Cardiac fibroblast (primary cell): ENCODE data around the gene DOHH.

Experiments
- DNase-seq, 2 donors: peaks; one replicate each; pipeline versions ENCODE4 v3.0.0 to v3.0.0-alpha.2; 2010; ENCODE audit warnings: low read depth in 2 of 2
- H3K4me3 ChIP-seq, 2 donors: replicated peaks in 1 of 2; 1 replicate in 1 of 2; 2 replicates in 1 of 2; pipeline ENCODE4 v1.5.1; 2011; ENCODE audit warnings: low read depth in 2 of 2, low read length in 2 of 2, mild to moderate bottlenecking in 2 of 2, moderate library complexity in 1 of 2
- CTCF ChIP-seq: IDR thresholded peaks from one replicate; pipeline ENCODE4 v1.5.1; 2011; ENCODE audit warnings: low read depth, mild to moderate bottlenecking, low read length, inconsistent platforms

Gene DOHH

DNA sequence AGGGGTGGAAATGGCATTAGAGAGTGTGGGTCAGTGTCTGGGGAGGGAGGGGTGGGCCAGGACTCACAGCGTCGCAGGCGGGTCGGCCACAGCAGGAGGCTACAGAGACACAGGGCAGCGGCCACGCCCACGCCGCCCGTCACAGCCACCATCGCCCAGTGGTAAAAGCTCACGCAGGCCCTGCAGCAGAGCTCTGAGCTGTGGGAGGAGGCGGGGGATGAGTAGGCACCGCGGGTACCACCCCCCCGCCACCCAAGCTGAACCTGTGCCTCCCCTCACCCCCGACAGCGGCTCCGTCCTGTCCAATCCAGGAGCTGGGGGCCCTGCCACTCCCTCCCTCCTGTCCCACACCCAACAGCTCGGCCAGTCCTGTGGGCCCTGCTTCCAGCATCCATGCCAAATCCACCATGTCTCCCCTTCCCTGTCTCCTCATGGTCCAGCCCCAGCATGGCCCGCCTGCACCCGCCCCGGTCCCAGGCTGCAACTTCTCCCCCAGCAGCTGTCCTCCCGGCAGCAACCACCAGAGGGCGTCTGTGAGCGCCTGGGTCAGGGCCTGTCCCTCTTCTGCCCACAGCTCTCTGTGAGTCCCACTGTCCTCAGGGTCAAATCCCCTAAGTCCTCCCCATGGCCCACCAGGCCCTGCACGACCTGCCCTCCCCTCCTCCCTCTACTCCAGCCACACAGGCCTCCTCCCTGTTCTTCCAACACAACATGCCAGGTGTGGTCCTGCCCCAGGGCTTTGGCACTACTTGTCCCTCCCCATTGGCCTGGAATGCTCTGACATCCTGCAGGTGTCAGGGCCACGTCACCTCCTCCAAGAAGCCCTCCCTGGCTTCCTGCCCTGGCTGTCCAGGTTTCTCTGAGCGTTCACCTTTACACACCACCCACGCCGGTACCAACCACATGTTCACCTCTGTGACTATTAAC, 44.5 kb upstream of the DOHH start:
- DNase-seq = peak; percentile 60 to 63
- no peak overlapping the region for H3K4me3 ChIP-seq
- TF ChIP-seq CTCF = peak; percentile 97

DNA sequence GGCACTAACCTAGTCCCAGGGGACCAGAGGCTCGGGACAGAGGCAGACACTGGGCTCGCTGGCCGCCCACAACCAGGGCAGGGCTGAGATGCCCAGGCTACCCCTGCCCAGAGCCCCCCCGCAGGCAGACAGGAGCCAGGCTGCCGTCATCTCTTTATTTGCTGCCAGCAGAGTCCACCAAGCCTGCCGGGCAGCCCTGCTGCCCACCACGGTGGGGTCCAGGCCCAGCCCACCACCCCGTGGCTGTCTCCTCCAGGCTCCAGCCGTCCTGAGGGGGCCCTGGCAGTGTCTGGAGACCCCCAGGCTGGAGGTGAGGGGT, 43.5 kb upstream of the DOHH start:
- no peak overlapping the region for H3K4me3 ChIP-seq
- DNase-seq = no peak
- TF ChIP-seq CTCF = no peak

DNA sequence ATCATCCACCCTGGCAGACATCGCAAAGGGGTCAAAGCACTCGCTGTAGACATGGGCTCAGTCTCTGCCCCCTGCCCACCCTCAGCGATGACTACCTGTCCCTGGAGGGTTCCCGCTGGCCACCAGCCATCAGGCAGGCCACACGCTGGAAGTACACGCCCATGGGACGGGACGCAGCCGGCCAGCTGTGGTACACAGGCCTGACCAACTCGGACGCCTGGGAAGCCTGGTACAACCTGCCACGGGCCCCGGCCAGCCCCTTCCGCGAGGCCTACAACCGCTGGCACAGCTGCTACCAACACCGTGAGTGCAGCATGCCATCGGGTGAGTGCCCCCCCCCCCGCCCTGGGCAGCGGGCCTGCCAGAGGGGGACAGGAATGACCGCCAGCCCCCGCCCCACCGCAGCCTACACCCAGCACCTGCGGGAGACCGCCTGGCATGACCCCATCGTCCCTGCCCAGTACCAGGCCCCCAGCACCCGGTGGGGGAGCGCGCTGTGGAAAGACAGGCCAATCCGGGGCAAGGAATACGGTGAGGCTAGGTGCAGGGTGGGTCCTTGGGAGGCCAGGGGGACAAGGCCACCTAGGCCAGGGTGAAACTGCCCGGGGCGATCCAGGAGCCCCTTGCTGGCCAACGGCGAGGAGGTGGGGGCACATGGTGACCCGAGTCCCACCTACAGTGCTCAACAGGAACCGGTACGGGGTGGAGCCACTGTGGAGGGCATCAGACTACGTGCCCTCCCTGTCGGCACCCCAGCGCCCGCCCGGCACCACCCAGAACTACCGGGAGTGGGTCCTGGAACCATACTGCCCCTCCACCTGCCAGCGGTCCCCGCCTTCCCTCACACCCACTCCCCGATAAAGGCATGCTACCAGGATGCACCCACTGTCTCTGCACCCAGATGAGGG, 42.9 kb upstream of the DOHH start:
- DNase-seq = peak in 1 of 2 donors; percentile 37
- H3K4me3 ChIP-seq = no peak overlapping the region
- TF ChIP-seq CTCF = no peak

- DNase-seq = no peak
- no peak overlapping the region for H3K4me3 ChIP-seq
- TF ChIP-seq CTCF = no peak
Measured at GRCh38 chr19:3539756-3540118, 39.3 kb upstream of the DOHH start.

DNA sequence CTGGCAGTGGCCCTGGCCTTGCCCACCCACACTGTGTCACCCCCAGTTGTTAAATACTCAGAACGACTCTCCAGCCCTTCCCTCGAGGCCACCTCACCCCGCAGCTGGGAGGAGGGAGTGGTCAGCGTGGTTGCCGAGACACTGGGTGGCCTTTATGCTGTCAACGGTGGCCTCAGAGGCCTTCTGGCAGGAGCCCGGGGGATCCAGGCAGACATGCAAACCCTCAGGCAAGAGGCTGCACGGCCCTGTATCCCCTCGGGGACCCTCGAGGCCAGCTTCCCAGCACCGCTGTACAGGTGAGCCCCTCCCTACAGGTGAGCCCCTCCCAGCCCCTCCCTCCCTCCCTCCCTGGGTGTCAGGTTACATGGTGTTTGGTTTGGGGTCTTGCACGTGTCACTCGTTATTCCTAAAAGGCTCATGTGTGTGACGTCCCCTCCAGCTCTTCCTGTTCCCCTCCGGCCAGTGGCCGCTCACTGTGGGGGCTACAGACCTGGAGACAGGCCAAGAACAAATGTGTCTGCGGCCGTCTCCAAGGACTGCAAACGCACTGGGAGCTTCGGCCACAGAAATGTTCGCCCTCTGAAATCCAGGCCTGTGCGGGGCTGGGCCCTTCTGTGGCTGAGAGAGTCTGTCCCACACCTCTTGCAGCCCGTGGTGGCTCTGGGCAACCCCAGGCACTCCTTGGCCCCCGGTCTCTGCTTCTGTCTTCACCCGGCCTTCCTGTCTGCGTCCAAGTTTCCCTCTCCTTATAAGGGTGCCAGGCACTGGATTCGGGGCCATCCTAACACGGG, 38.7 kb upstream of the DOHH start, which contains the start of gene TEKTIP1:
TEKTIP1 (plus strand) TSS at position 210 of the 791 bp plus-strand sequence; CDS start at position 214, 4 bp downstream.
- TF ChIP-seq CTCF = no peak

DNA sequence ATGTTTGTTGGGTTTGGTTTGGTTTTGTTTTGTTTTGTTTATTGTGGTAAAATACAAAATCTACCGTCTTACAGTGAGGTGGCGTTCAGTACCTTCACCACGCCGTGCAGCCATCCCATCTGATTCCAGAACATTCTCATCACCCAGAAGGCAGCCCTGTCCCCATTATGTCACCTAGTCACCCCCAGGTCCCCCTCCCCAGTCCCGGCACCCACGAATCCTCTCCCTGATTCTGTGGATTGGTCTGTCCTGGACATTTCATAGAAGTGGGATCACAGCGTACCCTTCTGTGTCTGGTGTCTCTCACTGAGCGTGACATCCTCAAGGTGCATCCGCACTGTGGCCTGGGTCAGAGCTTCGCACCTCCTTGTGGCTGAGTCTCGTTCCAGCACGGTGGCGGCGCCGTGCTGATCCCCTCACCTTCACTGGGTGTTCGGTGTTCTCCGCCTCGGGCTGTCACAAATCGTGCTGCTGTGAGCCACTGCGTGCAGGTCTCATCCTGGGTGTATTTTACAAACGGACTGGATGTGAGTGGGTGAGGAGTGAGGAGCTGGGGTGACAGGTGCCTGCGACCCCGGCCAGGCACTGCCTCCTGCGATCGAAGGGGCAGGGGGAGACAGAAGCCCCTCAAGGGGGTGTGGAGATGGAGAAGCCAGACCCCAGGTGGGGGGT, 37.9 kb upstream of the DOHH start:
- H3K4me3 ChIP-seq = no peak overlapping the region
- DNase-seq = no peak
- TF ChIP-seq CTCF = no peak

More for the DNA sequence above, 38.7 kb upstream of the DOHH start, which contains the start of gene TEKTIP1:
- no peak for DNase-seq
- H3K4me3 ChIP-seq = no peak within 1 kb of the TSS
